Transverse colon (tissue), 4 donors: ENCODE results near the gene ANKRD49.

ENCODE experiments used
- CTCF ChIP-seq, 5 experiments: fragments of 200-600 bp in 3 of 5; fragments of 450-650 bp in 2 of 5; sonication (generic) in 3 of 5; IDR thresholded peaks; 1 replicate in 2 of 5; 2 replicates in 3 of 5; pipeline ENCODE4 v1.5.1; 2016 to 2017; ENCODE audit warnings: antibody characterized with exemption in 5 of 5, inconsistent platforms in 3 of 5, mild to moderate bottlenecking in 2 of 5, moderate library complexity in 1 of 5
- POLR2AphosphoS5 ChIP-seq, 3 donors: sonication (generic); formaldehyde crosslinking; IDR thresholded peaks; one replicate each; pipeline ENCODE4 v1.6.1; 2016; ENCODE audit warnings: antibody characterized with exemption in 3 of 3

GRCh38 chr11:94524341-94524740 lies 30.6 kb downstream of the ANKRD49 start:
- no peak for TF ChIP-seq CTCF (IDR thresholded peaks at IDR 0.05)
- TF ChIP-seq POLR2AphosphoS5 (IDR thresholded peaks at IDR 0.05): no peak
